Right renal pelvis (tissue), 4 donors: ENCODE results near the gene AK4. TPM values are rescaled to one million over a fixed set of nuclear protein-coding genes. Genes with fewer than 3 reads are reported as not detected.

Experiments
- DNase-seq, 4 donors: peaks; one replicate each; pipeline ENCODE4 v3.0.0-alpha.2; 2013; ENCODE audit warnings: low read depth in 4 of 4, low spot score in 3 of 4, missing footprints in 1 of 4
- polyA plus RNA-seq, 4 donors: library from polyadenylated mRNA; unstranded; fragments of 120-200 nt; gene quantifications; one replicate each; pipeline ENCODE4 v1.2.1, GENCODE V29; 2013; ENCODE audit not compliant: insufficient read length in 4 of 4

AK4 gene
- polyA plus RNA-seq, 4 donors: 48.3 to 83.3 (median 52.4) TPM

- DNase-seq: no peak
These were observed 119.3 kb downstream of the AK4 start for GRCh38 chr1:65267271-65267670.

- no peak for DNase-seq
These were observed 119.7 kb downstream of the AK4 start for GRCh38 chr1:65267683-65268082.

GRCh38 chr1:65269612-65270011 is 121.6 kb downstream of the AK4 start:
- DNase-seq: no peak

GRCh38 chr1:65276197-65276939 is 128.4 kb downstream of the AK4 start:
- no peak for DNase-seq

GRCh38 chr1:65277605-65278347 is 129.8 kb downstream of the AK4 start:
- no peak for DNase-seq

DNA sequence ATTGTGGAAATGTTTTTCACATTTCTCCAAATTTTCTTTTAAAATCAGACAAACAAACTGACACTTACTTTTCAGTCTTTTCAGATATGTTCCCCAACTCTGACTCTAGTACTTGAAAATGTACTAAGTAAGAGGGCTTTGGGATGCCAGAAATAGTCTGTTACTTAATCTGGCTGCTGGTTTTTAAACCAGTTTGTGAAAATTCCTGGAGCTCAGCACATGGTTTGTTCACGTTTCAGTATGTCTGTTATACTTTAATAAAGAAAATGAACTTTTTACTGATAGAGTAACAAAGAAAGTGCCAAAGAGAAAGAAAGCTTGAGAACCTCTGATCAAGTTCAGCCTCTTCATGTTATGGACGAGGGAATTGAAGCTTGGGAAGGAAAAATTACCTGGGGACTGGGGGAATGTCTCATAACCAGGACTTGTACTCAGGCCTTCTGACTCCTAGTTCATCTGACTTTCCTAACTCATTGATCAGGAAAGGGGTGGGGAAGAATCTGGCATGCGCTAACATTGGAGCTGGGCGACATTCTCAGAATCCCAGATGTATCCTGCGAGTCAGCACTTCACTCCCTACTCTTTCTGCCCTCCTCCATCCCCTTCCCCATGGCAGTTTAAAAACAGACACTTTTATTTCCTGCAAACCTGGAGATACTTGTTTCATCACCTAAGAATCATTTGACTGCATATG is 130.5 kb downstream of the AK4 start:
- no peak for DNase-seq

GRCh38 chr1:65279070-65279779 is 131.2 kb downstream of the AK4 start:
- no peak for DNase-seq

Other genes with a start within 250 kb of the AK4 start
- 100 to 1,000 TPM in 3 of 4 donors, 10 to 100 TPM in 1; 95.2 to 118 (median 113) TPM for gene JAK1, start 181.7 kb upstream of the AK4 start, polyA plus RNA-seq
- gene DNAJC6, start 161.3 kb downstream of the AK4 start, polyA plus RNA-seq: 1 to 10 TPM; 5.4 to 7.5 (median 6.5) TPM